BLaER1 (cell line): Measurements from ENCODE around the gene INO80.

Experiments used
- H3K27ac ChIP-seq: shearing (Covaris generic); formaldehyde crosslinking; 2 replicates; pipeline ENCODE4 v1.8.1; 2022
- H3K27me3 ChIP-seq: shearing (Covaris generic); formaldehyde crosslinking; 2 replicates; pipeline ENCODE4 v1.8.1; 2022
- H3K36me3 ChIP-seq: shearing (Covaris generic); formaldehyde crosslinking; 2 replicates; pipeline ENCODE4 v1.8.1; 2022
- H3K4me1 ChIP-seq: shearing (Covaris generic); formaldehyde crosslinking; 2 replicates; pipeline ENCODE4 v1.8.1; 2022
- H3K4me2 ChIP-seq: shearing (Covaris generic); formaldehyde crosslinking; 2 replicates; pipeline ENCODE4 v1.8.1; 2022
- H3K4me3 ChIP-seq: shearing (Covaris generic); formaldehyde crosslinking; 2 replicates; pipeline ENCODE4 v1.8.1; 2022
- H3K9ac ChIP-seq: shearing (Covaris generic); formaldehyde crosslinking; 2 replicates; pipeline ENCODE4 v1.8.1; 2022
- H3K9me3 ChIP-seq: shearing (Covaris generic); formaldehyde crosslinking; 2 replicates; pipeline ENCODE4 v1.8.1; 2022
- H4K20me1 ChIP-seq: shearing (Covaris generic); formaldehyde crosslinking; 2 replicates; pipeline ENCODE4 v1.8.1; 2022
- Cebpa-rat ChIP-seq: shearing (Covaris generic); IDR thresholded peaks from 2 replicates; pipeline ENCODE4 v1.8.1; 2022

INO80 gene

GRCh38 chr15:41022487-41023090 lies 93.5 kb downstream of the INO80 start:
- Histone ChIP-seq H3K36me3 (peaks cover 84% of the 10 kb centered on the region), H3K9ac (no peak overlapping the region)

GRCh38 chr15:41020829-41021228 lies 95.3 kb downstream of the INO80 start:
- H3K9me3 ChIP-seq = no peaks in the 10 kb centered on the region

More at GRCh38 chr15:41022487-41023090, 93.5 kb downstream of the INO80 start:
- no peak overlapping the region for H3K4me3 ChIP-seq
- 0 out of 2 replicates have a peak, but pooled peaks cover 18% of the 10 kb centered on the region for H4K20me1 ChIP-seq
- no peaks in the 10 kb centered on the region for H3K27me3 ChIP-seq
- no peak for TF ChIP-seq Cebpa-rat
- no peak overlapping the region for H3K4me2 ChIP-seq
- H3K27ac ChIP-seq = no peak overlapping the region
- no peaks in the 10 kb centered on the region for H3K9me3 ChIP-seq
- H3K4me1 ChIP-seq = peaks cover 47% of the 10 kb centered on the region

DNA sequence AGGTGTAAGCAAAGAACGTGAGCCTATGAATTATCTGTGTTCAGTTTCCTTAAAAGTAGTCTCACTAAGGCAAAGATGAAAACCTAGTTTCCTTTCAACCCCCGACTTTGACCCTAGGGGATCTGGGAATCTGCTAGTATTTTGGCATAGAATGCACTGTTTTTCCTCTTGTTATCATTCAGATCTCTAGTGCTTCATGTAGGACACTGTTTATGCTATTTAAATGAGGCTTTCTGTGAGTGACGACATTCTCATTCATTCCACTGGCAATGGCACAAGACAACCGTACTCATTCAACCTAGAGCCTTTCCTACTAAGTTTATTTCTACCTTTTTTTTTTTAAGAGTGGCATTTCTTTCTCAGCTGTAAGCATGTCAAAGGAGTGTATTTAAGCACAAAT lies 95.8 kb downstream of the INO80 start:
- H3K27ac ChIP-seq = no peak overlapping the region
- H3K9me3 ChIP-seq = no peaks in the 10 kb centered on the region

More at GRCh38 chr15:41020829-41021228, 95.3 kb downstream of the INO80 start:
- peaks cover 43% of the 10 kb centered on the region for H3K4me1 ChIP-seq
- H3K4me3 ChIP-seq = no peak overlapping the region
- H4K20me1 ChIP-seq = 0 out of 2 replicates have a peak, but pooled peaks cover 28% of the 10 kb centered on the region
- no peak overlapping the region for H3K27ac ChIP-seq
- H3K27me3 ChIP-seq = no peaks in the 10 kb centered on the region
- H3K9ac ChIP-seq = no peak overlapping the region
- H3K4me2 ChIP-seq = no peak overlapping the region
- TF ChIP-seq Cebpa-rat = no peak
- H3K36me3 ChIP-seq = peaks cover 84% of the 10 kb centered on the region

DNA sequence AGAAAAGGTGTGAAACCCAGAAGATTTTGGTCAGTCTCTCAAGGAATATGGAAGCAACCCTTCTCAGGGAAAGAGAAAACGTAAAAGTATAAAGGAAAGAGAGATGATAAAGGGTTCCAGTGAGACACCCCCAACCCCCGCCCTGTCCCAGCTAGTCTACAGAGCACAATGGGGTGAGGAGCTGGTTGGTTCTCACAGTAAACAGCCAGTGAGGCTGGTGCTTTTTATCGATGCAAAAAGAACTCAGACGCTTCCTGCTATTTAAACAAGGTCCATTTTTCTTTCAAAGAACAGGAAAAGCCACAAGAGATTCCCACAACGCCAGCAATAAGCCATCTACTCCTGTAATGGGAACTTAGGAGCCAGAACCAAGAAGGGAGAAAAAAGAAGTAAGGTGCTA lies 96.9 kb downstream of the INO80 start:
- Histone ChIP-seq H3K27ac (peak overlapping the region; percentile 15; the same call in 1 of the 2 replicates), H3K9me3 (no peaks in the 10 kb centered on the region), H3K4me1 (peaks cover 27% of the 10 kb centered on the region), H4K20me1 (0 out of 2 replicates have a peak, but pooled peaks cover 14% of the 10 kb centered on the region), H3K36me3 (peaks cover 89% of the 10 kb centered on the region), H3K4me3 (no peak overlapping the region), H3K9ac (no peak overlapping the region), H3K27me3 (no peaks in the 10 kb centered on the region), H3K4me2 (no peak overlapping the region)
- no peak for TF ChIP-seq Cebpa-rat

More for the DNA sequence above, 95.8 kb downstream of the INO80 start:
- no peak for TF ChIP-seq Cebpa-rat
- Histone ChIP-seq H3K27me3 (no peaks in the 10 kb centered on the region), H3K4me1 (peaks cover 38% of the 10 kb centered on the region), H3K4me3 (no peak overlapping the region), H3K9ac (no peak overlapping the region), H3K36me3 (peaks cover 84% of the 10 kb centered on the region), H4K20me1 (0 out of 2 replicates have a peak, but pooled peaks cover 25% of the 10 kb centered on the region), H3K4me2 (no peak overlapping the region)

- 0 out of 2 replicates have a peak, but pooled peaks cover 12% of the 10 kb centered on the region for H4K20me1 ChIP-seq
- H3K27me3 ChIP-seq = no peaks in the 10 kb centered on the region
- H3K36me3 ChIP-seq = peaks cover 95% of the 10 kb centered on the region
- H3K4me3 ChIP-seq = no peak overlapping the region
- TF ChIP-seq Cebpa-rat = no peak
- no peak overlapping the region for H3K9ac ChIP-seq
- H3K27ac ChIP-seq = no peak overlapping the region
- H3K9me3 ChIP-seq = no peaks in the 10 kb centered on the region
- H3K4me1 ChIP-seq = peaks cover 21% of the 10 kb centered on the region
- no peak overlapping the region for H3K4me2 ChIP-seq
Measured at GRCh38 chr15:41018534-41018933, 97.5 kb downstream of the INO80 start.

DNA sequence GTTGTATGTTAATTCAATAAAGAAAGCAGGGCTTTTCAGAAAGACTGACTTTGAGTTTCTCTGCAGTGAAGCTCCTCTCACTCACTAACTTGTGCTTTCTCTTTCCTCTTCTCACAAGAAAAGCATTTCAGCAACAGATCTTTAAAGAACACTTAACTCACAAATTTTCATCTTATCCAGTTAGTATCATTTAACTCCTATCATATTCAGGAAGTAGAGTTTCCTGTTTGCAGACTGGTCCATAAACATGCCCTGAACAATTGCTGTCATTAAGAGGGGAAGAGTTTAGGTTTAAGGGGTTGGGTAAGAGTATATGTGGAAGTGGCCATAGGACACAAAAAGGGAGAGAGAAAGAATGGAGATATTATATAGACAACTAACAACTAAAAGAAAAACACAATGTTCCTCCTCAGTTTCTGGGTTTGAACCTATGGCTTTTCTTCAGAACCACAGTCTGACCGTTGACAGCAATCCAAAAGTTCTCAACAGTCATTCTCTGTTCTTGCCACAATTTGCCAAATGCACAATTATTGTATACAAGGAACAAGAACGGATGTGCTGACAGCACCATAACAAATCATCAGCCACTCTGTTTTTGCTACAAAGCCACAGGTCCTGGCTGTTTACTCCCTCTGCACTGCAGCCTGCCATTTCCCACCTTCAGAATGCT lies 98.9 kb downstream of the INO80 start:
- Histone ChIP-seq H3K4me3 (no peak overlapping the region), H4K20me1 (0 out of 2 replicates have a peak, but pooled peaks cover 12% of the 10 kb centered on the region), H3K27ac (peak overlapping the region; percentile 3; the same call in 1 of the 2 replicates), H3K9ac (0 out of 2 replicates have a peak overlapping the region, but pooled peaks have one; percentile 8), H3K4me1 (peaks cover 21% of the 10 kb centered on the region), H3K36me3 (peaks cover 98% of the 10 kb centered on the region), H3K27me3 (no peaks in the 10 kb centered on the region), H3K9me3 (no peaks in the 10 kb centered on the region), H3K4me2 (peak overlapping the region; percentile 2)
- no peak for TF ChIP-seq Cebpa-rat

GRCh38 chr15:41013691-41014414 lies 102.2 kb downstream of the INO80 start:
- H3K4me1 ChIP-seq = peaks cover 21% of the 10 kb centered on the region
- 0 out of 2 replicates have a peak, but pooled peaks cover 12% of the 10 kb centered on the region for H4K20me1 ChIP-seq
- no peak for TF ChIP-seq Cebpa-rat
- H3K27me3 ChIP-seq = no peaks in the 10 kb centered on the region
- H3K9ac ChIP-seq = no peak overlapping the region
- H3K4me3 ChIP-seq = no peak overlapping the region
- no peak overlapping the region for H3K4me2 ChIP-seq
- peaks cover 94% of the 10 kb centered on the region for H3K36me3 ChIP-seq
- H3K27ac ChIP-seq = no peak overlapping the region
- H3K9me3 ChIP-seq = no peaks in the 10 kb centered on the region

GRCh38 chr15:41011055-41011815 lies 104.8 kb downstream of the INO80 start:
- Histone ChIP-seq H3K36me3 (peaks cover 89% of the 10 kb centered on the region), H3K4me1 (no peaks in the 10 kb centered on the region), H4K20me1 (no peaks in the 10 kb centered on the region), H3K9me3 (no peaks in the 10 kb centered on the region), H3K27ac (no peak overlapping the region), H3K4me2 (no peak overlapping the region), H3K4me3 (no peak overlapping the region), H3K27me3 (no peaks in the 10 kb centered on the region), H3K9ac (no peak overlapping the region)
- TF ChIP-seq Cebpa-rat = no peak

DNA sequence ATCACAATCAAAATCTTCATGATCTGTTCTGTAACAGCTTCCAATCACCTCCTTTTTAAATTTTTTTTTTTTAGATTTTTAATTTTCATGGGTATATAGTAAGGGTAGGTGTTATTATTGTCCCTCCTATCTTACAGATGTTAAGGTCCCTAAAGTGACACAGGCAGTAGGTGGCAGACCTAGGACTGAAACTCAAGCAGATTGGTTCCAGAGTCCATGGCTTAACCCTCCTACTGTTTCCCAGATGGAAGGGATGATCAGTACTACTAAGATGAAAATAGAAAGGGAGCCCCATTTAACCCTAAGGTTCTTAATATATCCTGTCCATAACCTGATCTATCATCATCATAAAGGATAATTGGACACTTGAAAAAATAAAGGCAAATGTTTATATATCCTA lies 105.7 kb downstream of the INO80 start:
- Histone ChIP-seq H3K9ac (no peak overlapping the region), H3K27ac (no peak overlapping the region), H3K4me2 (no peak overlapping the region), H3K27me3 (no peaks in the 10 kb centered on the region), H3K4me3 (no peak overlapping the region), H3K9me3 (no peaks in the 10 kb centered on the region), H4K20me1 (no peaks in the 10 kb centered on the region), H3K36me3 (peaks cover 89% of the 10 kb centered on the region), H3K4me1 (no peaks in the 10 kb centered on the region)
- no peak for TF ChIP-seq Cebpa-rat
